CD8-positive, alpha-beta memory T cell (primary cell): ENCODE data around the gene ZC3H11A. TPM values are rescaled to one million over a fixed set of nuclear protein-coding genes. Genes with fewer than 3 reads are reported as not detected.
"Not testable (repeated sequence)": the region's sequence is repeated elsewhere in the genome, so short reads cannot be mapped to it uniquely, and the experiment has no call there.

Experiments
- CTCF ChIA-PET: fragments of 350-600 bp; sonication (Branson Sonifier 250); formaldehyde crosslinking; loops from one replicate; lab custom pipeline; 2021; ENCODE audit warnings: antibody characterized with exemption; lab: Charles Lee
- POLR2A ChIA-PET: fragments of 350-600 bp; sonication (Branson Sonifier 250); formaldehyde crosslinking; loops from one replicate; lab custom pipeline; 2021; ENCODE audit warnings: antibody characterized with exemption; lab: Charles Lee
- DNase-seq, 5 donors: peaks; one replicate each; pipeline versions ENCODE4 v3.0.0 to v3.0.0-alpha.2; 2020 to 2022; ENCODE audit warnings: mixed read lengths in 1 of 5
- H3K27ac ChIP-seq: one replicate; pipeline ENCODE4 v1.7.0; 2013; ENCODE audit warnings: low read depth, mild to moderate bottlenecking, low read length, moderate library complexity
- H3K27me3 ChIP-seq: 2 replicates; pipeline ENCODE4 v1.7.0; 2013; ENCODE audit warnings: low read length, mild to moderate bottlenecking; ENCODE audit not compliant: insufficient read depth, poor library complexity, severe bottlenecking
- H3K36me3 ChIP-seq: 2 replicates; pipeline ENCODE4 v1.7.0; 2013; ENCODE audit warnings: mild to moderate bottlenecking, low read length, moderate library complexity; ENCODE audit not compliant: insufficient read depth
- H3K4me1 ChIP-seq: 2 replicates; pipeline ENCODE4 v1.7.0; 2013; ENCODE audit warnings: mild to moderate bottlenecking, low read length, moderate library complexity; ENCODE audit not compliant: insufficient read depth
- H3K4me3 ChIP-seq: 2 replicates; pipeline ENCODE4 v1.7.0; 2013; ENCODE audit warnings: mild to moderate bottlenecking, low read length
- H3K9me3 ChIP-seq: 2 replicates; pipeline ENCODE4 v1.7.0; 2013; ENCODE audit warnings: mild to moderate bottlenecking, low read length
- H3K27ac Mint-ChIP-seq, 8 donors: one replicate each; pipeline ENCODE4 v1.8.0; 2020 to 2021; ENCODE audit warnings: mixed read lengths in 8 of 8, mild to moderate bottlenecking in 6 of 8, inconsistent platforms in 3 of 8, moderate library complexity in 3 of 8
- H3K27me3 Mint-ChIP-seq, 2 donors: one replicate each; pipeline ENCODE4 v1.8.0; 2020 to 2021; ENCODE audit warnings: mixed read lengths in 2 of 2, mild to moderate bottlenecking in 1 of 2, moderate library complexity in 1 of 2
- H3K36me3 Mint-ChIP-seq, 3 donors: one replicate each; pipeline ENCODE4 v1.8.0; 2020 to 2021; ENCODE audit warnings: mixed read lengths in 3 of 3, inconsistent platforms in 1 of 3, mild to moderate bottlenecking in 1 of 3
- H3K4me1 Mint-ChIP-seq, 3 donors: one replicate each; pipeline ENCODE4 v1.8.0; 2020 to 2021; ENCODE audit warnings: mixed read lengths in 3 of 3, inconsistent platforms in 1 of 3, mild to moderate bottlenecking in 1 of 3
- H3K4me3 Mint-ChIP-seq, 7 donors: one replicate each; pipeline ENCODE4 v1.8.0; 2020 to 2021; ENCODE audit warnings: mixed read lengths in 7 of 7, mild to moderate bottlenecking in 6 of 7, moderate library complexity in 4 of 7, inconsistent platforms in 2 of 7
- H3K9me3 Mint-ChIP-seq, 5 donors: one replicate each; pipeline ENCODE4 v1.8.0; 2020 to 2022; ENCODE audit warnings: mixed read lengths in 5 of 5, mild to moderate bottlenecking in 3 of 5, moderate library complexity in 2 of 5, inconsistent platforms in 1 of 5
- polyA plus RNA-seq: library from polyadenylated mRNA; unstranded; fragments of 300-500 nt; fragmentation: Illumina TruSeq; gene quantifications from one replicate; pipeline ENCODE4 v1.2.3, GENCODE V29; 2021
- total RNA-seq, 2 experiments: library from RNA; stranded (reverse); gene quantifications; one replicate each; pipeline ENCODE4 v1.2.3, GENCODE V29; 2021

Gene ZC3H11A
- total and polyA plus RNA-seq, 3 experiments from 2014 or later, result 46.0 to 92.0 (median 87.2) TPM

DNA sequence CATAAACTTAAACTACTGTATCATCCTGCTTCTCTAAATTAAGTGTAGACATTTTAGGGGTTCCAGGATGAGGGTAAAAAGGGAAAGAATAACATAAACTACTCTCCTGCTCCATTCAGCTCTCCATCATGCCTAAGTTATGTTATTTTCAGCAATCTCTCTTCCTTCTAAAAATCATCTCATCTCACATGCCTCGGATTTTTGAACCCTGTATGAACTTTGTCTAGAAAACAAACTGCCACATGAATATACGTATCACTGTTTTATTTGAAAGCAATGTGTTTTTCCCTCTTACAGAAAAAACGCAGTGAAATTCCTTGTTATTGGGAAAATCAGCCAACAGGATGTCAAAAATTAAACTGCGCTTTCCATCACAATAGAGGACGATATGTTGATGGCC is 32.6 kb downstream of the ZC3H11A start:
- no peaks in the 10 kb centered on the region for H3K9me3 ChIP-seq
- Mint-ChIP-seq H3K4me3 (no peak overlapping the region), H3K36me3 (peaks cover 0 to 81% (median 10%) of the 10 kb centered on the region in 3 donors), H3K4me1 (peaks cover 11 to 35% (median 26%) of the 10 kb centered on the region in 3 donors), H3K9me3 (no peaks in the 10 kb centered on the region), H3K27me3 (no peaks in the 10 kb centered on the region), H3K27ac (no peak overlapping the region)
- CTCF ChIA-PET, result no interaction called here
- H3K4me1 ChIP-seq, result no peaks in the 10 kb centered on the region
- POLR2A ChIA-PET, result no interaction called here
- no peaks in the 10 kb centered on the region for H3K27me3 ChIP-seq
- DNase-seq, result no peak
- H3K4me3 ChIP-seq, result no peak overlapping the region
- H3K27ac ChIP-seq, result no peak overlapping the region
- peaks cover 45% of the 10 kb centered on the region for H3K36me3 ChIP-seq

DNA sequence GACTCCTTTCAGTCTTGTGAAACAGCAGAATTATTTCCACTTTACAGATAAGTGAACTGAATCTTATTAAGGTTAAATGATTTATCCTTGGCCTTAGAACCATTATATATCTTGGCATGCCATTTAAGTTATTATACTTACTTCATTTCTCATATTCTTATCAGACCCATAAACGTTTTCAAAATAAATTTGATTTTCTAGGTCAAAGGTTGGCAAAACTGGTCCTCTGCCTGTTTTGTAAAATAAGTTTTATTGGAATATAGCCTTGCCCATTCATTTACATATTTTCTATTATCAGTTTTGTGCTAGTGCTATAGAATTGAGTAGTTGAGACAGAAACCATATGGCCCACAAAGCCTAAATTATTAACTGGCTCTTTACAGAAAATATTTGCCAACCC is 33.1 kb downstream of the ZC3H11A start:
- Mint-ChIP-seq H3K27me3 (no peaks in the 10 kb centered on the region), H3K4me1 (peaks cover 11 to 30% (median 22%) of the 10 kb centered on the region in 3 donors), H3K27ac (no peak overlapping the region), H3K36me3 (peaks cover 0 to 77% (median 10%) of the 10 kb centered on the region in 3 donors), H3K4me3 (no peak overlapping the region), H3K9me3 (no peaks in the 10 kb centered on the region)
- Histone ChIP-seq H3K4me3 (no peak overlapping the region), H3K9me3 (no peaks in the 10 kb centered on the region), H3K27ac (no peak overlapping the region), H3K36me3 (peaks cover 41% of the 10 kb centered on the region), H3K27me3 (no peaks in the 10 kb centered on the region), H3K4me1 (no peaks in the 10 kb centered on the region)
- no peak for DNase-seq
- ChIA-PET POLR2A (no interaction called here), CTCF (no interaction called here)

GRCh38 chr1:203829247-203829646 is 33.8 kb downstream of the ZC3H11A start:
- H3K9me3 ChIP-seq, POLR2A ChIA-PET, H3K27me3 ChIP-seq, H3K4me3 ChIP-seq, H3K27ac ChIP-seq, H3K27me3 Mint-ChIP-seq, H3K9me3 Mint-ChIP-seq, CTCF ChIA-PET, H3K4me3 Mint-ChIP-seq, DNase-seq, H3K4me1 ChIP-seq: not testable (repeated sequence)
- H3K4me1 Mint-ChIP-seq, result peaks cover 11 to 24% (median 17%) of the 10 kb centered on the region in 3 donors
- H3K27ac Mint-ChIP-seq, result peak overlapping the region in 2 of 8 donors; percentile 56 to 66
- peaks cover 4 to 79% (median 15%) of the 10 kb centered on the region in 3 donors for H3K36me3 Mint-ChIP-seq
- H3K36me3 ChIP-seq, result peaks cover 47% of the 10 kb centered on the region

GRCh38 chr1:203835476-203835875 is 40.1 kb downstream of the ZC3H11A start:
- no peak overlapping the region for H3K27ac ChIP-seq
- no peaks in the 10 kb centered on the region for H3K27me3 ChIP-seq
- H3K27ac Mint-ChIP-seq, result peak overlapping the region in 2 of 8 donors; percentile 51 to 71
- no peaks in the 10 kb centered on the region for H3K27me3 Mint-ChIP-seq
- no peaks in the 10 kb centered on the region for H3K4me1 ChIP-seq
- no peak for DNase-seq
- CTCF ChIA-PET, result no interaction called here
- H3K36me3 ChIP-seq, result peaks cover 61% of the 10 kb centered on the region
- H3K36me3 Mint-ChIP-seq, result peaks cover 4 to 85% (median 17%) of the 10 kb centered on the region in 3 donors
- no peaks in the 10 kb centered on the region for H3K9me3 ChIP-seq
- no peak overlapping the region for H3K4me3 ChIP-seq
- H3K4me3 Mint-ChIP-seq, result no peak overlapping the region
- H3K9me3 Mint-ChIP-seq, result no peaks in the 10 kb centered on the region
- no peaks in the 10 kb centered on the region for H3K4me1 Mint-ChIP-seq
- POLR2A ChIA-PET, result no interaction called here

DNA sequence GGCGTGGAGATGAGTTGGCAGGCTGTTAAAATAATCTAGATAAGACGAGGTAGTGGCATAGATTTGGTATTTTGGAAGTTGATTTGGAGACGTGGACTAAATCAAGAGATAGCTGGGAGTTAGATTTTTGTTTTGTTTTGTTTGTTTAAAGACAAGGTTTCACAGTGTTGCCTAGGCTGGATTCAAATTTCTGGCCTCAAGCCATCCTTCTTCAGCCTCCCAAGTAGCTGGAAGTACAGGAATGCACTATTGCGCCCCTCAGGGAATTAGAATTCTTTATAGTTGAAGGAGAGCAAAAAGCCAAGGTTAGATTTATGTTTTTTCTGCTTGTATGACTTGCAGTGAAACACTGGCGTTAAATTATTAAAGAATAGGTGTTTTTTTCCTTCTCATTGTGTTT is 43.7 kb downstream of the ZC3H11A start:
- Mint-ChIP-seq H3K4me3 (no peak overlapping the region), H3K36me3 (peaks cover 4 to 84% (median 20%) of the 10 kb centered on the region in 3 donors), H3K27ac (peak overlapping the region in 4 of 8 donors; percentile 14 to 78 (median 63)), H3K9me3 (no peaks in the 10 kb centered on the region), H3K27me3 (no peaks in the 10 kb centered on the region), H3K4me1 (no peaks in the 10 kb centered on the region)
- Histone ChIP-seq H3K27me3 (no peaks in the 10 kb centered on the region), H3K4me3 (no peak overlapping the region), H3K36me3 (peaks cover 42% of the 10 kb centered on the region), H3K9me3 (no peaks in the 10 kb centered on the region), H3K27ac (no peak overlapping the region), H3K4me1 (no peaks in the 10 kb centered on the region)
- ChIA-PET CTCF (interaction anchor here (0.6 kb wide), 1 partner anchor 28 kb away, joined by 3 read pairs; no protein-coding TSS in a partner anchor), POLR2A (no interaction called here)
- DNase-seq, result no peak

DNA sequence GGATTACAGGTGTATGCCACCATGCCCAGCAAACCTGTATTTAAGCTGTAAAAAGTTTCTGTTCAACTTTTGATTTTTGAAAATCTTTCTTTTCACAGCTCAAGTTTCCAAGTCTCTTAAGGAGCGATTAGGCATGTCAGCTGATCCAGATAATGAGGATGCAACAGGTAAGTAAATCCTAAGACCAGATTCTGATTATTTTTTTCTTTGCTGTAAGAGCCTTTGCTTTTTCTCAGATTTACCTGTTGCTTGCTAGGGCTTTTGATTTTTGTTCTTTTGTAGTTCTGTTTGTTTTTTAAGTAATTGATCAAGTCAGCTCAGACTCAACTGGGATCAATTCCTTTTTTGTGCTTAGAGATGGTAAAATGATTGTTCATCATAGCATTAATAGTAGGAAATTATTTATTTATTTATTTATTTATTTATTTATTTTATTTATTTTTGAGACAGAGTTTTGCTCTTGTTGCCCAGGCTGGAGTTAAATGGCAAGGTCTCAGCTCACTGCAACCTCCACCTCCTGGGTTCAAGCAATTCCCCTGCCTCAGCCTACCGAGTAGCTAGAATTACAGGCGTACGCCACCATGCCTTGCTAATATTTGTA is 44.9 kb downstream of the ZC3H11A start:
- no peaks in the 10 kb centered on the region for H3K27me3 ChIP-seq
- POLR2A ChIA-PET, result no interaction called here
- H3K4me3 ChIP-seq, result no peak overlapping the region
- no peaks in the 10 kb centered on the region for H3K9me3 ChIP-seq
- H3K27ac ChIP-seq, result no peak overlapping the region
- Mint-ChIP-seq H3K27me3 (no peaks in the 10 kb centered on the region), H3K36me3 (peaks cover 4 to 82% (median 19%) of the 10 kb centered on the region in 3 donors), H3K4me1 (no peaks in the 10 kb centered on the region), H3K27ac (no peak overlapping the region), H3K9me3 (no peaks in the 10 kb centered on the region), H3K4me3 (no peak overlapping the region)
- no peaks in the 10 kb centered on the region for H3K4me1 ChIP-seq
- no peak for DNase-seq
- peaks cover 35% of the 10 kb centered on the region for H3K36me3 ChIP-seq
- CTCF ChIA-PET, result no interaction called here

DNA sequence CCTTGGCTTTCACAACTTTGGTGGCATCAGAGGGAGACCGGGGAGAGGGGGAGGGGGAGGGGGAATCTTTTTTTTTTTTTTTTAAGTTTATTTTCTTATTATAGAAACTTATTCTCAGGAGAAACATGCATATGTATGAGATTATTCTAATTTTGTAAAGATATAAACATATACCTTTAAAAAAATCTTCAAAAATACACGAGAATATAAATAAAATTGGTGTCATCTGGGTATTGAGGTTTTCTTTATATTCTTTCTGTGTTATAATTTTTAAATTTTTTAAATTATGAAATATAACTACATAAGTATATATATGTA is 47.1 kb downstream of the ZC3H11A start:
- no peak overlapping the region for H3K27ac ChIP-seq
- no peaks in the 10 kb centered on the region for H3K4me1 ChIP-seq
- H3K27ac Mint-ChIP-seq, result no peak overlapping the region
- ChIA-PET POLR2A (no interaction called here), CTCF (no interaction called here)
- no peaks in the 10 kb centered on the region for H3K9me3 Mint-ChIP-seq
- H3K27me3 Mint-ChIP-seq, result no peaks in the 10 kb centered on the region
- peaks cover 33% of the 10 kb centered on the region for H3K36me3 ChIP-seq
- no peak overlapping the region for H3K4me3 ChIP-seq
- no peaks in the 10 kb centered on the region for H3K4me1 Mint-ChIP-seq
- no peak overlapping the region for H3K4me3 Mint-ChIP-seq
- peaks cover 4 to 83% (median 23%) of the 10 kb centered on the region in 3 donors for H3K36me3 Mint-ChIP-seq
- H3K27me3 ChIP-seq, result no peaks in the 10 kb centered on the region
- DNase-seq, result no peak
- H3K9me3 ChIP-seq, result no peaks in the 10 kb centered on the region

DNA sequence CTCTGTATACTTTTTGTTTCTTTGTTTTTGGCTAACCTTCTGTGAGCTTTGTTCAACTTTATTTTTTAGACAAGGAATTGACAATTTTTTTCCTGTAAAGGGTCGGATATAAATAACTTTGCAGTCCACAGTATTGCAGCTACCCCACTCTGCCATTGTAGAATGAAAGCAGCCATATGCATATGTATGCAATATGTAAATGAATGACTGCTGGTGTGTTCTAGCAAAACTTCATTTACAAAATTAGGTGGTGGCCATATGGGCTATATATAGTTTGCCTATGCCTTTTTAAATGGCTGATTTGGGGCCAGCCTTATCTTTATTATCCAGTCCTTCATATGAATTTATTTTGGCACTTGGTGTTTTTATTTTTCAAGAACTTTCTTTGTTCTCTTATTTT is 48.0 kb downstream of the ZC3H11A start:
- H3K27ac Mint-ChIP-seq, result peak overlapping the region in 4 of 8 donors; percentile 5 to 47 (median 27)
- ChIA-PET CTCF (no interaction called here), POLR2A (interaction anchor here (0.5 kb wide), 1 partner anchor 18 kb away, joined by 4 read pairs; no protein-coding TSS in a partner anchor)

More for the DNA sequence above, 48.0 kb downstream of the ZC3H11A start:
- H3K9me3 Mint-ChIP-seq, result no peaks in the 10 kb centered on the region
- Histone ChIP-seq H3K27me3 (no peaks in the 10 kb centered on the region), H3K36me3 (peaks cover 27% of the 10 kb centered on the region), H3K9me3 (no peaks in the 10 kb centered on the region), H3K27ac (no peak overlapping the region), H3K4me1 (no peaks in the 10 kb centered on the region), H3K4me3 (no peak overlapping the region)
- H3K27me3 Mint-ChIP-seq, result no peaks in the 10 kb centered on the region
- DNase-seq, result no peak
- H3K36me3 Mint-ChIP-seq, result peaks cover 4 to 82% (median 16%) of the 10 kb centered on the region in 3 donors
- H3K4me3 Mint-ChIP-seq, result no peak overlapping the region
- H3K4me1 Mint-ChIP-seq, result no peaks in the 10 kb centered on the region
